Smooth muscle cell of the coronary artery (primary cell): ENCODE measurements around the gene ZNF444. TPM values are rescaled to one million over a fixed set of nuclear protein-coding genes. Genes with fewer than 3 reads are reported as not detected.

Experiments
- total RNA-seq: library from RNA; depleted of rRNA; stranded (reverse); fragments of >200 nt; gene quantifications from 2 replicates; pipeline ENCODE4 v1.2.3, GENCODE V29; 2014; ENCODE audit warnings: low replicate concordance

Gene ZNF444
- total RNA-seq = 4.1 and 10.8 TPM in 2 replicates

DNA sequence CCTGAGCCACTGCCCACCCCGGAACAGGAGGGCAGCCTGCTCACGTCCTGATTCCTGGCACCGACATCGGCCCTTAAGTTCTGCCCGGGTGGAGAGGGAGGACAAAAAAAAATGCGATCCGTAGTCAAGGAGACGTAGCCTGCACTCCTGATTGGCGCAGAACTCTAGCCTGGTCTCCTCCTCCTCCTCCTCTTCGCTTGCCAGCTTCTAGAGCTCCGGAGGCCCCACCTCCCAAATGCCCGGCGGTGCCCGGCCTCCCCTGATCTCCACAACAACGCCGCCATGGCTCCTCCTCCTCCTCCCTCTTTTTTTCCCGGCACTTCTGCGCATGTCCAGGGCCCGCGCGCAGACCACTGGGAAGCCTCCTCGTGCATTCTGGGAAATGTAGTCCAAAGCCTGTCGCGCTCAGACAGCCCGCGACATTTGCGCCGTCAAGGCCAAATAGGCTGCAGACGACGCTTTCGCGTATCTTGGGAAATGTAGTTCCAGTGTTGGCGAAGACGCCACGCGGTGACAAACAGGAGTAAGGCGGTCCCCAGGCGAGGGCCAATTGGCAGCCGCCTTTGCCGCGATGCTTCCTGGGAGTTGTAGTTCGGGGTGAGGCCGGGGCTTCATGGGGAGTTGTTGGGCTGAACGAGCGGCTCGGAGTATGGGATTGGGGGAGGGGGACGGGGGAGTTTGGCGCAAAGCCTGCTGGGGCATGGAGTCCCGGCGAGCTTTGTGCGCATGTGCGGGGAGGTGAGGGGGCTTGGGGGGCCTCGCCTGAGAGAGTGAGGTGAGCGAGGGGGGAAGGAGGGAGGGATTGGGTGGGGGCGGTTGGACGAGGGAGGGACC lies at the start of gene ZNF444:
Gene ZNF444, plus strand, starts transcription at position 705 of the 834 bp plus-strand sequence. CDS start 5,625 bp downstream, outside the sequence.

GRCh38 chr19:56121180-56122167 lies 19.6 kb upstream of the ZNF444 start, which contains the start of gene ZNF787:
Gene ZNF787, minus strand, starts transcription at chr19:56121295. Its CDS starts 18,078 bp downstream, at chr19:56103217.

DNA sequence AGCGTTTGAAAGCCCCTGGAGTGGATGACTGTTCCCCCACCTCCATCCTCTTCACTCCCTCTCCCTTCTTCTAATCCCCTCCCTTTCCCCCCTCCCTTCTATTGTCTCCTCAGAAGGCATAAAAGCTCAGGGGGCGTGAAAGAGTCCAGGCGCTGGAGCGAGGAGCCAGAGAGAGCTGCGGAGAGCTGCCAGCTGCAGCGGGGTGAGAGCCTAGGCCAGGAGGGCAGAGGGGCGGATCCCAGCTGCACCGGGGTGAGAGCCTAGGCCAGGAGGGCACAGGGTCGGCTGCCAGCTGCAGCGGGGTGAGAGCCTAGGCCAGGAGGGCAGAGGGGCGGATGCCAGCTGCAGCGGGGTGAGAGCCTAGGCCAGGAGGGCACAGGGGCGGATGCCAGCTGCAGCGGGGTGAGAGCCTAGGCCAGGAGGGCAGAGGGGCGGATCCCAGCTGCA lies 34.8 kb downstream of the ZNF444 start, which contains the start of gene GALP:
Gene GALP, plus strand, starts transcription at position 148 of the 447 bp plus-strand sequence. CDS start 1,101 bp downstream, outside the sequence.

DNA sequence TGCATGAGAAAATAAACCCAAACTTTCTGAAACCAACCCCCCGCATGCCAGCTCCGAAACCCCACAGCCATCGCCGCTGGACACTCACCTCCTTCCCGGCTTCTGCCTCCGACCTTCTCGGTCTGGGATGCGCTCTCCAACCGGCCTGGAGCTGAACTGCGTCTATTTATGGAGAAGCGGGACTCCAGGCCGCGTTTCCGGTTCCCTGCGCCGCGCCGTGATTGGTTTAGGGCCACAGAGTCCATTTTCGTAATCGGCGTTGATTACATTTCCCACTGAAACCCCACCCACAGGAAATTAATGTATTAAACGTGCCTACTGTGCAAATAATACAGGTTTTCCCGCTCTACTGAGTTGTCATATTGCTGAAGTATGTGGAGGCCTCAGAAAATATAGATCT lies 56.6 kb downstream of the ZNF444 start, which contains the start of gene ZSCAN5B:
Gene ZSCAN5B, minus strand, starts transcription at position 138 of the 400 bp plus-strand sequence. CDS start 4,731 bp downstream, outside the sequence.

GRCh38 chr19:56201973-56202372 lies 60.9 kb downstream of the ZNF444 start, which contains the start of gene ZSCAN5C:
Gene ZSCAN5C, plus strand, starts transcription at chr19:56202273. Its CDS starts 3,641 bp downstream, at chr19:56205914.

Other genes with a start within 250 kb of the ZNF444 start
- gene NLRP13, start 209.0 kb upstream of the ZNF444 start, total RNA-seq = not detected in 2 replicates
- gene NLRP8, start 193.5 kb upstream of the ZNF444 start, total RNA-seq = not detected in 2 replicates
- not detected in 2 replicates for gene NLRP5, start 154.5 kb upstream of the ZNF444 start, total RNA-seq
- 6.0 and 27.2 TPM in 2 replicates for gene ZNF787, start 20.0 kb upstream of the ZNF444 start, total RNA-seq
- not detected in 2 replicates for gene GALP, start 34.7 kb downstream of the ZNF444 start, total RNA-seq
- gene ZSCAN5B, start 56.5 kb downstream of the ZNF444 start, total RNA-seq = not detected in 2 replicates
- not detected in 2 replicates for gene ZSCAN5C, start 61.0 kb downstream of the ZNF444 start, total RNA-seq
- not detected in 2 replicates for gene EDDM13, start 131.5 kb downstream of the ZNF444 start, total RNA-seq
- gene ZSCAN5A, start 173.6 kb downstream of the ZNF444 start, total RNA-seq = 4.6 and 5.0 TPM in 2 replicates